HEK293 (cell line): ENCODE measurements around the gene DUSP1.
A peak's percentile ranks its signal among the peaks of the same experiment; 100 is the strongest.

ENCODE experiments used
- ELK4 ChIP-seq: IDR thresholded peaks from 2 replicates; pipeline ENCODE4 v1.6.1; 2011; ENCODE audit warnings: mild to moderate bottlenecking, low read depth, low read length, borderline replicate concordance
- HOXA7 ChIP-seq: sonication (generic); formaldehyde crosslinking; IDR thresholded peaks from 2 replicates; pipeline ENCODE4 v1.8.1; 2022; ENCODE audit warnings: missing genetic modification reagents, borderline replicate concordance
- MZF1 ChIP-seq: fragments of 450-650 bp; formaldehyde crosslinking; IDR thresholded peaks from 2 replicates; pipeline ENCODE4 v1.5.1; 2017; ENCODE audit warnings: missing biosample characterization, missing genetic modification characterization, borderline replicate concordance
- REPIN1 ChIP-seq: fragments of 450-650 bp; formaldehyde crosslinking; IDR thresholded peaks from 2 replicates; pipeline ENCODE4 v1.5.1; 2017; ENCODE audit warnings: missing biosample characterization, missing genetic modification characterization, low read depth
- ZFP3 ChIP-seq: fragments of 450-650 bp; formaldehyde crosslinking; IDR thresholded peaks from 2 replicates; pipeline ENCODE4 v1.5.1; 2016; ENCODE audit warnings: low read depth, missing biosample characterization, missing genetic modification characterization
- ZFP37 ChIP-seq: fragments of 450-650 bp; formaldehyde crosslinking; IDR thresholded peaks from 2 replicates; pipeline ENCODE4 v1.5.1; 2016; ENCODE audit warnings: missing biosample characterization, missing genetic modification characterization
- ZFP69B ChIP-seq: fragments of 450-650 bp; formaldehyde crosslinking; IDR thresholded peaks from 2 replicates; pipeline ENCODE4 v1.5.1; 2016; ENCODE audit warnings: missing biosample characterization, missing genetic modification characterization
- ZNF114 ChIP-seq: fragments of 450-650 bp; formaldehyde crosslinking; IDR thresholded peaks from 2 replicates; pipeline ENCODE4 v1.5.0; 2017; ENCODE audit warnings: missing biosample characterization, missing genetic modification characterization
- ZNF202 ChIP-seq: fragments of 450-650 bp; formaldehyde crosslinking; IDR thresholded peaks from 2 replicates; pipeline ENCODE4 v1.5.1; 2016; ENCODE audit warnings: missing biosample characterization, missing genetic modification characterization, borderline replicate concordance
- ZNF449 ChIP-seq: fragments of 450-650 bp; formaldehyde crosslinking; IDR thresholded peaks from 2 replicates; pipeline ENCODE4 v1.5.1; 2017; ENCODE audit warnings: missing biosample characterization, mild to moderate bottlenecking, missing genetic modification characterization, moderate library complexity
- TF ChIP-seq, protein P1 (sequence below): fragments of 450-650 bp; formaldehyde crosslinking; IDR thresholded peaks from 2 replicates; pipeline ENCODE4 v1.5.1; 2016; ENCODE audit warnings: missing biosample characterization, missing genetic modification characterization
- TF ChIP-seq, protein P2 (sequence below): fragments of 450-650 bp; formaldehyde crosslinking; IDR thresholded peaks from 2 replicates; pipeline ENCODE4 v1.5.1; 2016; ENCODE audit warnings: missing biosample characterization, missing genetic modification characterization

- no peak for TF ChIP-seq HOXA7
- no peak for TF ChIP-seq ZFP69B
- peak; percentile 97 for TF ChIP-seq ZFP37 (tag by site-specific recombination)
- TF ChIP-seq, protein P1, sequence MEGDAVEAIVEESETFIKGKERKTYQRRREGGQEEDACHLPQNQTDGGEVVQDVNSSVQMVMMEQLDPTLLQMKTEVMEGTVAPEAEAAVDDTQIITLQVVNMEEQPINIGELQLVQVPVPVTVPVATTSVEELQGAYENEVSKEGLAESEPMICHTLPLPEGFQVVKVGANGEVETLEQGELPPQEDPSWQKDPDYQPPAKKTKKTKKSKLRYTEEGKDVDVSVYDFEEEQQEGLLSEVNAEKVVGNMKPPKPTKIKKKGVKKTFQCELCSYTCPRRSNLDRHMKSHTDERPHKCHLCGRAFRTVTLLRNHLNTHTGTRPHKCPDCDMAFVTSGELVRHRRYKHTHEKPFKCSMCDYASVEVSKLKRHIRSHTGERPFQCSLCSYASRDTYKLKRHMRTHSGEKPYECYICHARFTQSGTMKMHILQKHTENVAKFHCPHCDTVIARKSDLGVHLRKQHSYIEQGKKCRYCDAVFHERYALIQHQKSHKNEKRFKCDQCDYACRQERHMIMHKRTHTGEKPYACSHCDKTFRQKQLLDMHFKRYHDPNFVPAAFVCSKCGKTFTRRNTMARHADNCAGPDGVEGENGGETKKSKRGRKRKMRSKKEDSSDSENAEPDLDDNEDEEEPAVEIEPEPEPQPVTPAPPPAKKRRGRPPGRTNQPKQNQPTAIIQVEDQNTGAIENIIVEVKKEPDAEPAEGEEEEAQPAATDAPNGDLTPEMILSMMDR (tag by site-specific recombination), result peak; percentile 99
- TF ChIP-seq, protein P2, sequence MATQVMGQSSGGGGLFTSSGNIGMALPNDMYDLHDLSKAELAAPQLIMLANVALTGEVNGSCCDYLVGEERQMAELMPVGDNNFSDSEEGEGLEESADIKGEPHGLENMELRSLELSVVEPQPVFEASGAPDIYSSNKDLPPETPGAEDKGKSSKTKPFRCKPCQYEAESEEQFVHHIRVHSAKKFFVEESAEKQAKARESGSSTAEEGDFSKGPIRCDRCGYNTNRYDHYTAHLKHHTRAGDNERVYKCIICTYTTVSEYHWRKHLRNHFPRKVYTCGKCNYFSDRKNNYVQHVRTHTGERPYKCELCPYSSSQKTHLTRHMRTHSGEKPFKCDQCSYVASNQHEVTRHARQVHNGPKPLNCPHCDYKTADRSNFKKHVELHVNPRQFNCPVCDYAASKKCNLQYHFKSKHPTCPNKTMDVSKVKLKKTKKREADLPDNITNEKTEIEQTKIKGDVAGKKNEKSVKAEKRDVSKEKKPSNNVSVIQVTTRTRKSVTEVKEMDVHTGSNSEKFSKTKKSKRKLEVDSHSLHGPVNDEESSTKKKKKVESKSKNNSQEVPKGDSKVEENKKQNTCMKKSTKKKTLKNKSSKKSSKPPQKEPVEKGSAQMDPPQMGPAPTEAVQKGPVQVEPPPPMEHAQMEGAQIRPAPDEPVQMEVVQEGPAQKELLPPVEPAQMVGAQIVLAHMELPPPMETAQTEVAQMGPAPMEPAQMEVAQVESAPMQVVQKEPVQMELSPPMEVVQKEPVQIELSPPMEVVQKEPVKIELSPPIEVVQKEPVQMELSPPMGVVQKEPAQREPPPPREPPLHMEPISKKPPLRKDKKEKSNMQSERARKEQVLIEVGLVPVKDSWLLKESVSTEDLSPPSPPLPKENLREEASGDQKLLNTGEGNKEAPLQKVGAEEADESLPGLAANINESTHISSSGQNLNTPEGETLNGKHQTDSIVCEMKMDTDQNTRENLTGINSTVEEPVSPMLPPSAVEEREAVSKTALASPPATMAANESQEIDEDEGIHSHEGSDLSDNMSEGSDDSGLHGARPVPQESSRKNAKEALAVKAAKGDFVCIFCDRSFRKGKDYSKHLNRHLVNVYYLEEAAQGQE (tag by site-specific recombination), result peak; percentile 86
- TF ChIP-seq ZNF449, result no peak; the same call in 1 of the 2 replicates
- TF ChIP-seq ZNF114 (tag by site-specific recombination), result no peak
- no peak; the same call in 1 of the 2 replicates for TF ChIP-seq REPIN1
- TF ChIP-seq ZFP3 (tag by site-specific recombination), result no peak
- no peak for TF ChIP-seq ELK4
- TF ChIP-seq ZNF202 (tag by site-specific recombination), result no peak
- TF ChIP-seq MZF1, result no peak
These were observed at the start of gene DUSP1 for GRCh38 chr5:172770675-172771438.
